Measurements from ENCODE around the gene MICAL3. TPM values are rescaled to one million over a fixed set of nuclear protein-coding genes. Genes with fewer than 3 reads are reported as not detected.

Gene MICAL3
- total RNA-seq, 3 donors from 2014 or later (not counting 1 experiment from before 2014, with no cell fraction given), result 17.1 to 36.3 (median 34.3) TPM

DNA sequence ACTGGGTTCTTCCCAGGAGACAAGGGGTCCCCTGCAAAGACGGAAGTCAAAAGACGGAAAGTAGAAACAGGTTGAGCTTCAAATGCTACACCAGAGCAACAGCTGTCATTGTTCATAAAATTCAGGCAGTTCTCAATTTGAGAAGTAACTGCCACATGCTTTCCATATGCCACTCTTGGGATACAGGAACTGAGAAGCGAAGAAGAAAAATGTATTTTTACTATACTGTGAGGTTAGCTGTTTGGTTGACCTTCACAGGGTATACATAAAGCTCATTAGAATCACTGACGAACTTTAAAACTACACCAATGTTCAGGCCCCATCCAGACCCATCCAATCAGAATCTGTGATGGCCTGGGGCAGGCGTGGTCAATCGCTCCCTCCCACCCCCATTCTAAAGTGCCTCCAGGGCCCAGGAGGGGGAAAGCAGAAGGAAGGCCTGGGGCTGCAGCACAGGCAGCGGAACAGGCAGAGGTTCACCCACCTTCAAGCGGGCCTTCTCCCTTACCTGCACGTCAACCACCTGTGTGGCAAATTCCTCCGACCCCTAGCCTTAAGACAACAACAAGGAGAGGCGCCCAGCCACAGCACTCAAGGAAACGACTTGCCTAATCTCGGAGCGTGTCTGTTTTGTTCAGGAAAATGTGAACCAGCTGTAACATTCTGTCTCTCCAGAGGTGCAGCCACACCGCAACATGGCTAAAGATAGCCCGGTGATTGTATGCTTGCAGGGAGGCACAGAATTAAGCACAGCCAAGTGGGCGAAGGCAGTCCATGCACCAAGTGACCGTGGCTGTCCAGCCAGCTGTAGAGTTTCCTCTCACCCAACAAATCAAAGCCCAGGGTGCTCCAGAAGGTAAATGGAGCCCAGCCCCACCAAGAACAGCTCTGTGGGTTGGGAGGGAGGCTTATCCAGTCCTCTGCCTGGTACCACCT is 82.6 kb downstream of the MICAL3 start:
- no peak overlapping the region for H3K27ac Mint-ChIP-seq

DNA sequence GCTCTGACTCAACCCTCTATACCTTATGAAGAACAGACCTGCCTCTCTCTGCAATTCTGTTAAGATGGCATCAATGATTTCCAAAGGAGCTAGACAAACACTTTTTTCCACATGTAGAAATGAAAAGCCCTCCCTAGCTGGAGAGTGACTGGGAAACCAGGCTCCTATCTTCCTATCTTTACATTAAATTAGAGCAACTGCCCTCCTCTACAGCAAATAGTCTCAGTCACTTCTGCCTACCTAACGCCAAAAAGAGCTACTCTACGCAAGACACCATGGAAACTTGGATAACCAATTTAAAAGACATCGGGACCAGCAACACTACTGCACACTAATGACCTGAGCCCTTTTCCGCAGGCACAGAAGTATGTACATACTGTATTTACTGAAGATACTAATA is 84.8 kb downstream of the MICAL3 start:
- H3K36me3 Mint-ChIP-seq, result no peaks in the 10 kb centered on the region
- Histone ChIP-seq H3K4me3 (ENCODE audit: low read length) (no peak overlapping the region), H3K4me1 (ENCODE audit: control insufficient read depth, insufficient read depth, low read length) (peaks cover 18% of the 10 kb centered on the region), H3K9me3 (ENCODE audit: control insufficient read depth, insufficient read depth, low read length) (no peaks in the 10 kb centered on the region), H3K27me3 (ENCODE audit: control insufficient read depth, insufficient read depth, low read length) (no peaks in the 10 kb centered on the region), H3K27ac (ENCODE audit: low read length) (no peak overlapping the region), H3K36me3 (ENCODE audit: control insufficient read depth, insufficient read depth, low read length) (no peaks in the 10 kb centered on the region)
- no peaks in the 10 kb centered on the region for H3K27me3 Mint-ChIP-seq (ENCODE audit: low read depth in 2 of 2)
- TF ChIP-seq, protein P1, sequence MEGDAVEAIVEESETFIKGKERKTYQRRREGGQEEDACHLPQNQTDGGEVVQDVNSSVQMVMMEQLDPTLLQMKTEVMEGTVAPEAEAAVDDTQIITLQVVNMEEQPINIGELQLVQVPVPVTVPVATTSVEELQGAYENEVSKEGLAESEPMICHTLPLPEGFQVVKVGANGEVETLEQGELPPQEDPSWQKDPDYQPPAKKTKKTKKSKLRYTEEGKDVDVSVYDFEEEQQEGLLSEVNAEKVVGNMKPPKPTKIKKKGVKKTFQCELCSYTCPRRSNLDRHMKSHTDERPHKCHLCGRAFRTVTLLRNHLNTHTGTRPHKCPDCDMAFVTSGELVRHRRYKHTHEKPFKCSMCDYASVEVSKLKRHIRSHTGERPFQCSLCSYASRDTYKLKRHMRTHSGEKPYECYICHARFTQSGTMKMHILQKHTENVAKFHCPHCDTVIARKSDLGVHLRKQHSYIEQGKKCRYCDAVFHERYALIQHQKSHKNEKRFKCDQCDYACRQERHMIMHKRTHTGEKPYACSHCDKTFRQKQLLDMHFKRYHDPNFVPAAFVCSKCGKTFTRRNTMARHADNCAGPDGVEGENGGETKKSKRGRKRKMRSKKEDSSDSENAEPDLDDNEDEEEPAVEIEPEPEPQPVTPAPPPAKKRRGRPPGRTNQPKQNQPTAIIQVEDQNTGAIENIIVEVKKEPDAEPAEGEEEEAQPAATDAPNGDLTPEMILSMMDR (IDR thresholded peaks at IDR 0.05), result no peak
- H3K4me3 Mint-ChIP-seq, result no peak overlapping the region
- no peak overlapping the region for H3K27ac Mint-ChIP-seq
- H3K9me3 Mint-ChIP-seq, result no peaks in the 10 kb centered on the region
- DNase-seq (no peak), ATAC-seq (no peak)
- intact Hi-C loops (cut with micrococcal nuclease), result no loop called here
- 91% methylated on average over 4 of the region's 4 CpGs for WGBS (ENCODE audit: insufficient coverage)
- H3K4me1 Mint-ChIP-seq, result peaks cover 11 to 19% of the 10 kb centered on the region in 2 donors

More for the DNA sequence above, 82.6 kb downstream of the MICAL3 start:
- Histone ChIP-seq H3K36me3 (ENCODE audit: control insufficient read depth, insufficient read depth, low read length) (no peaks in the 10 kb centered on the region), H3K4me1 (ENCODE audit: control insufficient read depth, insufficient read depth, low read length) (peaks cover 18% of the 10 kb centered on the region), H3K9me3 (ENCODE audit: control insufficient read depth, insufficient read depth, low read length) (no peaks in the 10 kb centered on the region), H3K27me3 (ENCODE audit: control insufficient read depth, insufficient read depth, low read length) (no peaks in the 10 kb centered on the region), H3K27ac (ENCODE audit: low read length) (no peak overlapping the region), H3K4me3 (ENCODE audit: low read length) (no peak overlapping the region)
- WGBS (ENCODE audit: insufficient coverage), result 94% methylated on average over 18 of the region's 18 CpGs
- DNase-seq (no peak), ATAC-seq (no peak)
- intact Hi-C loops (cut with micrococcal nuclease), result no loop called here
- TF ChIP-seq, protein P1 (IDR thresholded peaks at IDR 0.05), result no peak
- H3K36me3 Mint-ChIP-seq, result no peaks in the 10 kb centered on the region
- no peaks in the 10 kb centered on the region for H3K27me3 Mint-ChIP-seq (ENCODE audit: low read depth in 2 of 2)
- H3K4me3 Mint-ChIP-seq, result no peak overlapping the region
- no peaks in the 10 kb centered on the region for H3K9me3 Mint-ChIP-seq
- peaks cover 17 to 19% of the 10 kb centered on the region in 2 donors for H3K4me1 Mint-ChIP-seq

DNA sequence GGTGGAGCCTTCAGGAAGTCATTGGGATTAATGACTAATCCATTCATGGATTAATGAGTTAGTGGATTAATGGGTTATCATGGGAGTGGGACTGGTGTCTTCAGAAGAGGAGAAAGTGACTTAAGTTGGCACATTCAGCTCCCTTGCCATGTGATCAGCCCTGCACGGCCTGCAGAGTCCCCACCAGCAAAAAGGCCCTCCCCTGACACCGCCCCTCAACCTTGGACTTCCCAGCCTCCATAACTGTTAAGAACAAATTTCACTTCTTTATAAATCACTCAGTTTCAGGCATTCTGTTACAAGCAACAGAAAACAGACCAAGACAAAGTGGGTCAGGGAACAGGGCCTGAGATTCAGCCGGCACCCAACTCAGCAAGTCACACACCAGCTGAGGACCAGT is 85.3 kb downstream of the MICAL3 start:
- 92% methylated on average over 3 of the region's 3 CpGs for WGBS (ENCODE audit: insufficient coverage)
- ATAC-seq, result no peak
- no peak overlapping the region for H3K27ac Mint-ChIP-seq
- Histone ChIP-seq H3K27ac (ENCODE audit: low read length) (no peak overlapping the region), H3K4me1 (ENCODE audit: control insufficient read depth, insufficient read depth, low read length) (peaks cover 18% of the 10 kb centered on the region), H3K4me3 (ENCODE audit: low read length) (no peak overlapping the region), H3K9me3 (ENCODE audit: control insufficient read depth, insufficient read depth, low read length) (no peaks in the 10 kb centered on the region), H3K36me3 (ENCODE audit: control insufficient read depth, insufficient read depth, low read length) (no peaks in the 10 kb centered on the region), H3K27me3 (ENCODE audit: control insufficient read depth, insufficient read depth, low read length) (no peaks in the 10 kb centered on the region)
- intact Hi-C loops (cut with micrococcal nuclease), result no loop called here
- no peak for DNase-seq
- TF ChIP-seq, protein P1 (IDR thresholded peaks at IDR 0.05), result no peak
- H3K4me1 Mint-ChIP-seq, result peaks cover 11 to 22% of the 10 kb centered on the region in 2 donors
- H3K9me3 Mint-ChIP-seq, result no peaks in the 10 kb centered on the region
- no peaks in the 10 kb centered on the region for H3K27me3 Mint-ChIP-seq (ENCODE audit: low read depth in 2 of 2)
- peak overlapping the region; percentile 9 for H3K4me3 Mint-ChIP-seq
- H3K36me3 Mint-ChIP-seq, result no peaks in the 10 kb centered on the region

Measured in natural killer cell (primary cell).